GM19324 (cell line): ENCODE data around the gene CLEC10A.
"Not testable (repeated sequence)": the region's sequence is repeated elsewhere in the genome, so short reads cannot be mapped to it uniquely, and the experiment has no call there.

Experiments used
- ATAC-seq: cut with Tn5 transposase; IDR thresholded peaks from one replicate; pipeline ENCODE4 v1.9.1; 2021; ENCODE audit warnings: mild to moderate bottlenecking, moderate library complexity; ENCODE audit not compliant: unreplicated experiment, low FRiP score

CLEC10A gene

GRCh38 chr17:7108981-7109380 is 28.9 kb upstream of the CLEC10A start:
- ATAC-seq: no peak

DNA sequence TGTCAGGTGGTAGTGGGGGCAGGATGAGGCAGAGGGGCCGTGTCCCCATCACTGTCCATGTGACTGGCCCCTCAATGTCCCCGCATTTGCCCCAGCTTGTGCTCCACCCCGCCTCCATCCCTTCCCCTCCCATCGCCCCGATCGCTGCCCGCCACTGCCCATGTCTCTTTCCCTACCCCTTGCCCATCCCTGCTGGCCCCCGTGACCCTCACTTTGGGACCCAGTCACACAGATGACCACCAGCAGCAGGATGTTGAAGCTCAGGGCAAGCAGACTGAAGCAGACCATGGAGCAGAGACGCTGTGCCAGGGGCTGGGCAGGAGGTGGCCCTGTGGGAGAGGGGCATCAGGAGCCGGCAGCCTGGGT is 28.5 kb upstream of the CLEC10A start:
- no peak for ATAC-seq

- no peak for ATAC-seq
Measured at GRCh38 chr17:7107795-7108559, 27.9 kb upstream of the CLEC10A start.

GRCh38 chr17:7107012-7107754 is 27.1 kb upstream of the CLEC10A start:
- no peak for ATAC-seq

DNA sequence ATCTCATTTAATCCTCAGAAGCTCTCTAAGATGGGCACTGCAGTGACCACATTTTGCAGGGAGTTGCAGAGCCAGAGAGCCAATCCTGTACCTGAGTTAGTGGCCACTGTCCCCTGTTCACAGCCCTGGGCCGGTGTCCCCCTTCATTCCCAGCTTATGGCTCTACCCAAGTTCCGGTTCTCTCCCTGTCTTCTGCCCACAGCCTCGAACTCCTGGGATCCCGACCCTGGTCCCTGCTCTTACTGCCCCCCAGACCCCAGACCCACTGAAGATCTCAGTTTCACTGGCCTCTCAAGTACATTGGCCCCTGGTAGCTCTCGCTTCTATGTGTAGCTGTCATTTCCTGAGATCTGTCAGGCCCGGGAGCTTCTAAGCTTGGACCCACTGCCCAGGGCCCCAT is 22.4 kb upstream of the CLEC10A start:
- no peak for ATAC-seq

- no peak for ATAC-seq
Measured at GRCh38 chr17:7101531-7101930, 21.5 kb upstream of the CLEC10A start.

GRCh38 chr17:7100641-7101379 is 20.8 kb upstream of the CLEC10A start:
- ATAC-seq: not testable (repeated sequence)

DNA sequence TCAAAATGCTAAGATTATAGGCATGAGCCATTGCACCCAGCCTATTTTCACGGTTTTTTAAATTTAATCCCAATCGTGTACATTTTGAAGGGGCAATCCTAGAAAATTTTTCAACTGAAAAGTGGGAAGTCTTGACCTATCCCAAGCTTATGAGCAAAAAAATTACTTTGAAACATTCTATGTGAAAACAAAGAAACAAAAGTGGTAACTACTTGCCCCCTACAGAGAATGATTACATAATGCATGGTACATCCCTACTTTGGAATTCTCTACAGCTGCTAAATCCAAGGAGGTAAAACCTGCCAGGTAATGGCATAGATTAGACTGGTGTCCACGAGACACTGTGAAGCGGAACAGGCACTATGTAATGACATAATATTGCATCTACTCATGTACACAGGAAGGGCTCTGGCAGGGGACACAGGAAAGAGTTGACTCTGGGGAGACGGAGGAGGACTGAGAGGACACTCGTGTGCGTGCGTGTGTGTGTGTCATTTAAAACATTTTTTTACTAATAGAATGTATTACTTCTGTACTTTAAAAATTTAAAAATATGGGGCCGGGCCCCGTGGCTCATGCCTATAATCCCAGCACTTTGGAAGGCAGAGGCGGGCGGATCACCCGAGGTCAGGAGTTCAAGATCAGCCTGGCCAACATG is 18.9 kb upstream of the CLEC10A start:
- no peak for ATAC-seq

DNA sequence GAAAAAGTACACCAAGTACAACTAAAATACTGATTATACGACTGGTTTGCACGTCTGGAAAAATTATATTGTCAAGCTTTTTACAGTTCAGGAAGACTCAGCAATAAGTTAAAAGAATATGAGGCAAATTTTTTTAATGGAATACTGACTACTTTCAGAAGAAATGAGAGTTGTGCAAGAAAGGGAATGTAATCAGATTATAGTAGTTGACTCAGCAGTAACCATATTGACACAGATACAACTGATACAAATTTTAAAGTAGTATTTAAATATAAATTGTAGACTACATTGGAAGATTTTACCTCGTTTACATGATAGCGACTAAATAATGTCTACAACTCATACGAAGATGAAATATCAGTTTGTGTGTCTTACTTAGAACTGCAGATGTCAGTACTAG is 17.9 kb upstream of the CLEC10A start:
- no peak for ATAC-seq

DNA sequence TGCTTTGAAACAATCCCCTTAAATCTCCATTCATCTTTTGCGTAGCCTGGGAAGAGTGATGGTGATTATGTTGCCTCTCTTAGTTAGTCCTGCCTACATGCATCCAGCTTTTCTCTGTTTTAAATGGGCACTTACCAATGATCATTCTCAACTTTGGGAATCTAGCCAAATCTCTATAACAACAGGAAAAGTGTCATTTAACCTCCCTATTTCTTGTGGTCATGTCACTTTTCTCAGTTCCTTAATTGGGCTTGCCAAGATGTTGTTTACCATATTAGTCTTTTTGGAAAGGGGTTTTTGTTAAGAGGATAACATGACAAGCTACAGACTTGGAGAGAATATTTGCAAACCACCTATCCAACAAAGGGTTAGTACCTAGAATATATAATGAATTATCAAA is 15.6 kb upstream of the CLEC10A start:
- ATAC-seq: no peak

DNA sequence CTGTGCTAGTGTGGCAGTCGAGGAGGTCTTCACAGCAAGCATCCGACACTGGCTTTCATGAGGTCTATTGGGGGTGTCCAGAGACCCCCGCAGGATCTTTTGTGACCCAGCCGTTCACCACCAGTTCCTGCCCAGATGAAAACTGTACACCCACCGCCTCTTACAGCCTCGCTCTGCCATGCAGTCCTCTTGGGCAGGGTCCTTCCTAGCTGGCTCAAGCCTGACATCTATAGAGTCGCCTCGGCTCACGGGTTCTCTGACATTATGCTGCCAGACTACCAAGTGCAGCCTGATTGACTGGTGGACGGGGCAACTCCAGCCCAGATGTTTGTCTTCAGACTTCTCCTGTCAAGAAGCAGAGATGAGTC is 14.6 kb upstream of the CLEC10A start:
- no peak for ATAC-seq

GRCh38 chr17:7091311-7092005 is 11.4 kb upstream of the CLEC10A start:
- ATAC-seq: not testable (repeated sequence)

GRCh38 chr17:7089570-7089969 is 9.5 kb upstream of the CLEC10A start:
- ATAC-seq: not testable (repeated sequence)

- ATAC-seq: not testable (repeated sequence)
Measured at GRCh38 chr17:7088442-7088841, 8.4 kb upstream of the CLEC10A start.

DNA sequence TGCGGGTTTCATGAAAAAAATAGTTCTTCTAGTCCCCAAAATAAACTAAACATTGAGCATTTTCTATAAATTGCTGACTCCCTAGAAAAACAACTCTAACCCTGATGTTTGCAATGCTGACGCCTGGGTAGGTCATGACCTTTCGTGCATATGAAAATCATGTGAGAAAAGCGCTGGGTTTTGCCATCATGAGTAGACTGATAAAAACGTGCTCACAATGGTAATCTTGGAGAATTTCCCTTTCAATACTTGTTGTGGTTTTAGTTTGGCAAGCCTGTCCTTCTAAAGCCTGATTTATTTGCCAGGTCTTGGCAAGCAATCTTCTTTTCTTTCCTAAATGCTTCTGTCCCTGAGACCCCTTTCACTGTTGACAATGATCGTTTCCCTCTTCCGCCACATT is 4.0 kb upstream of the CLEC10A start:
- ATAC-seq: no peak

DNA sequence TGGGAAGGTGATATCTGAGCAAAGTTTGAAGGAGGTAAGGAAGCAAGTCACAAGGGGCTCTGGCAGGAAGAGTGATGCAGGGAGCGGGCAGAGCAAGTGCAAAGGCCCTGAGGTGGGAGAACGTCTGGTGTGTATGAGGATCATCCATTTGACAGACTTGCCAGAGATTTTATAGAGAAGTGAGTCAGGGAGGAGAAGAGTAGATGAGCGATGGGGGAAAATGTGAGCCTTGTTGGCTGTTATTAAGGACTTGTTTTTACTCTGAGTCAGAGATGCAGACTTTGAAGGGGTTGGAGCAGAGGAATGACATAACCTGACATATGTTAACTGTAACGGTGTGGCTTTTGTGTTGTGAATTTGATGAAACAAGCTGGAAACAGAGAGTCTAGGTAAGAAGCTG is 3.5 kb upstream of the CLEC10A start:
- no peak for ATAC-seq

DNA sequence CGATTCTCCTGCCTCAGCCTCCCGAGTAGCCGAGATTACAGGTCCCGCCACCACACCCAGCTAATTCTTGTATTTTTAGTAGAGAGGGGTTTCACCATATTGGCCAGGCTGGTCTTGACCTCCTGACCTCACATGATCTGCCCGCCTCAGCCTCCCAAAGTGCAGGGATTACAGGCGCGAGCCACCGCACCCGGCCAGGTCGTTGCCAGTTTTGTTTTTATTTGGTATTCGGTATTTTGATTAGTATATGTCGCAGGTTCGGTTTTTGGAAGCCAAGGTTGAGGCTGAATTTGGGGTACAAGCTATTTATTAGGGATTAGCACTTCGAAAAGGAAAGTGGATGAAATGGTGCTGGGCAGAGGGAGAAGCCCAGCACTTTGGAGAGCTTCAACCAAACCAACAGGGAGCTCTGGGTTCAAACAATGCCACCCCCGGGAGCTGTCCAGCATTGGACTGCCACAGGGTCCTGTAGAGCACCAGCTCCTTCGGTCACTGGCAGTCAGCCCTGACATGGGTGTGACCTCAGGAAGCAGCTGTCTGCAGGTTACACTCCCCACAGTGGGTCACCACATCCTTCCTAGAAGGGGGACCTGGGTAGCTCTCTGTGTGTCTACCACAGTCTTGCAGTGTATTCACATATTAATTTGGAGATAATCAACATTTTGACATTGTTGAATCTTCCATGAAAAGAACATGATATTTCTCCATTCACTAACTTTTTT is 1.5 kb upstream of the CLEC10A start:
- no peak for ATAC-seq

DNA sequence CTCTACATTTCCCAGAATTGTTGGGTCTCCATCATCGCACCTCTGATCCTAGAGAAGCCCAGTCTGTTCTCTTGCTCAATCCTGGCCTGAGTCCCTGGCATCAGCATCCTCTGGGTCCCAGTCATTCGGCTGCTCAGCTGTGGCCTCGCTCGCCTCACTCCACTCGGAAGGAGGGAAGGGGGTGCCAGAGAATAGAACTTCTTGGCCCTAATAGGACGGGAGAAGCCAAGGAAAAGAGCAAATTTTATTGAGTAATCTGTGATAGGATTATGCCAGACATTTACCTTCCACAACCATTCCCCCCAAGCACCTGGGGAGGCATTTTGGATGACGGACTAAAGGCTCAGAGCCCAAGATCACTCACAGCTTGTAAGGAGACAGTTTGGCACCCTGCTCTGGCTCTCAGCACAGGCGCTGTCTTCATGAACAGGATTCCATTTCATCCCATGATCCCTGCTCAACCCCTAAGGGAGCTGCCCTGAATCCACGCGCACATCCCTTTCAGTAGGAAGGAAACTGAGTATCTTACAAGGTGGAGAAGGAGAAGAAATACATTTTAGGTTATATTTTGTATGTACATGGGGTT is 498 bp upstream of the CLEC10A start:
- ATAC-seq: no peak

- no peak for ATAC-seq
Measured at GRCh38 chr17:7078711-7079110, 1.3 kb downstream of the CLEC10A start.
